Right forelimb (tissue), 1 donor: ENCODE results near the gene GET4.

Experiments
- DNase-seq: peaks from one replicate; pipeline ENCODE4 v3.0.0-alpha.2; 2018

The GET4 gene

DNA sequence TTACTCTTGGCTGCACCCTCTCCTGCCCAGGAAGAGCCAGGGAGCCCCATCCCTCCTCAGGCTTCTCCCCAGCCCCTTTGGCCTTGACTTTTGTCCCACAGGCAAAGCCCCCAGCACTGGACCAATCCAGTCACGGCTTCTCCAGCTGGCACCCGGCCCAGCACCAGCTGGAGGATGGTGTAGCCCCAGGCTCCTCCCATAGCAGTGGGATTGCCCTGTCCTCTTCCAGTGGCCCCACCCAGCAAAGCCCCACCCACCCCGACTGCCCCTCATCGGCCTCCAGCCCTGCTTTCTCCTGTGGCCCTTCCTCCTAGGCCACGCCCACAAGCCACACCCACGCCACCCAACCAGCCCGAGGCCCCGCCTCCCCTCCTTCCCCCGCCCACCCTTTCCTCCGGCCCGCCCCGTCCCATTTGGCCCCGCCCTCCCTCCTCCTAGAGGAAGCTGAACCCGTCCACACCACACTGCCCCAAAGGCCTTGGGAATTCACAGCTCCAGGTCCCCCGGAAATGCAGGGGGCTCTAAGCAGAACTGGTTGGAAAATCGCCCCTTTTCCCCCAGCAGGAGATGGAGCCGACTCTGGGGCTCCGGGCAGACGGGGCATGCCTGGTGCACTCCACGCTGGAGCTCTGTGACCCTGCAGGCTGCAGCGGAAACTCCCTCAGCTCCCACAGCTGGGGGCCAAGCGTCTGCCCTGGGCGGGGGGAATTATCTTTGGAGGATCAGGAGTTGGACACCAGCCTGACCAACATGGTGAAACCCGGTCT lies 25.2 kb downstream of the GET4 start:
- DNase-seq: no peak

- no peak for DNase-seq
Measured at GRCh38 chr7:902996-903395, 26.6 kb downstream of the GET4 start.

DNA sequence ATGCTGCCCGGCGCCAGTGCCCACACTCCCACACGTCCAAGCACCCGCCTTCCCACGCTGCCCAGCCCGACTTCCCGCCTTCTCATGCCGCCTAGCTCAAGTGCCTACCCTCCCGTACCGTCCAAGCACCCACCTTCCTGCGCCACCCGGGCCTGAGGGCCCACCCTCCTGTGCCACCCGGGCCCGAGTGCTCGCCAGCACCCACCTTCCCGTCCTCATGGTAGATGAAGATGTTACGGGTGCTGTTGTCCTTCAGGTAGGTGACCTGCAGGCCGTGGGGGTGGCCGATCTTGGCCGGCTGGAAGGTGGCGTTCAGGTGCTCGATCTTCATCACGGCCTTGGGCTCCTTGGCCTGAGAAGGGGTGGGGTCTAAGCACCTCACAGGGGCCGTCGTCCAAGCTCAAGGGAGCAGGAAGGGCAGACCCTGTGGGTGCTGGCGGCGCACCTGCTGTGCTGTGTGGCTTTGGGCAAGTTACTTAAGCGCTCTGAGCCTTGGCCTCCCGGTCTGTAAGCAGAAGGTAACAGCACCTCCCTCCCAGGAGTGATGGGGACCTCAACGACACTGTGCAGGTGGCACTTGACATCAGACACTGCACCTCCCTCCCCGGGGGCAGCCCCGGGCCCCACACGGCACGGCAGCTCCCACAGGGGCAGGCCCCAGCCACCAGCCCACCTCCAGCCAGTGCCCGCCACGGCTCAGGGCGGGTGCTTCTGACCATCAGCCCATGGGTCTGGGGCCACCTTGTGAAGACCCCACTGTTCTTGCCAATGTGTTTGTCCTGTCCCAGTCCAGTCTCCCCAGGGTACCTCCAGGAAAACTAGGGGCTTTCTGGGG lies 27.8 kb downstream of the GET4 start:
- no peak for DNase-seq

DNA sequence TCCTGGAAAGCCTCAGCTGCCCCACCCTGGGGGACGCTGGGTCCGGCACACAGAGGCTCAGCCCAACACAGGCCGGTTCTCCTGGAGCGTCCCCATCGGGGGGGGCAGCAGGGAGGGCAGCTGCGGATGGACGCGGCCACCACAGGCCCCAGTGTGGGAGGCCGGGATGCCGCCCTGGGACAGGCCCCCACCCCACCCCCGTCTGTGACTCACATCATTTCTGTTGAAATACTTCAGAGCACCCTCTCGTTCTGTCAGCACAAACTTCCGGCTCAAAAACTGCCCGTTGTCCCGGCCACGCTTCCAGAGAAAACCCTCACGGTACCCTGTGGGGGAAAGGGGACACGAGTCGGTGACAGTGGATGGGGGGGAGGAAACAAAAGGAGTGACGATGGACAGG lies 28.5 kb downstream of the GET4 start:
- DNase-seq: no peak

GRCh38 chr7:906776-907157 lies 30.4 kb downstream of the GET4 start:
- no peak for DNase-seq

DNA sequence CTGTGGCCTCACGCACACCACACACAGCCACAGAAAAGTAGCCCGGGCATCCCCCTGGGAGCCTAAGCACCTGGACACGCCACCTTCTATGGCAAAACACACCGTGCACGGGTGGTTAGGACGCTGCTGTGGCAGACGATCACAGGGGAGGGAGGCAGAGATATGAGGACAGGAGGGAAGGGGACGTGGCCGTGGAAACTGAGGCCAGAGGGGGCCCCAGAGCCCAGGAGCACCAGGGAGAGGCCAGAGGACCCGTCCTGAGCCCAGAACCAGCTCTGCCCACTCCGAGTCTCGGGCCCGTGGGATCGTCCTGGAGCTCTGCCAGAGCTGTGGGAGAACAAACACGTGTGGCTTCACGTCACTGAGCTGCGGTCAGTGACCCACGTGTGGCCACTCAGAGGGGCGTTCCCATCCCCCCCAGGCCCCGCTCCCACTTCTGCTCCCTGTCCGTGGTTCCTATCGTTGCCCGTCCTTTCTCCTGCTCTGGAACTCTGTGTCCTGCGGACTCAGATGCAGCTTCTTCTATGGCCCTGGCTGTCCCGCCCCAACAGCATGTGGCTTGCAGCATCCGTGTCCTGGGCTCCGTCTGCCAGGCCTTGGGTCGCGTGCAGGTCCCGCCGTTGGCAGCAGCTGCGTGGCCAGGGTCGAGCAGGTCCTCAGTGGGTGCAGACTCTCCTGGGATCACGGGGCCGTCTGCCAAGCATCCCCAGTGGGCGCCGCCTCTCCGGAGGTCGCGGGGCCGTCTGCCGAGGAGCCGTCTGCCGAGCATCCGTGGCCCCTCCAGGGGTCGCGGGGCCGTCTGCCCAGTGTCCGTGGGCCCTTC lies 31.0 kb downstream of the GET4 start:
- DNase-seq: no peak

- no peak for DNase-seq
Measured at GRCh38 chr7:908159-908581, 31.8 kb downstream of the GET4 start.

GRCh38 chr7:908591-909357 lies 32.4 kb downstream of the GET4 start:
- peak; percentile 81 for DNase-seq

DNA sequence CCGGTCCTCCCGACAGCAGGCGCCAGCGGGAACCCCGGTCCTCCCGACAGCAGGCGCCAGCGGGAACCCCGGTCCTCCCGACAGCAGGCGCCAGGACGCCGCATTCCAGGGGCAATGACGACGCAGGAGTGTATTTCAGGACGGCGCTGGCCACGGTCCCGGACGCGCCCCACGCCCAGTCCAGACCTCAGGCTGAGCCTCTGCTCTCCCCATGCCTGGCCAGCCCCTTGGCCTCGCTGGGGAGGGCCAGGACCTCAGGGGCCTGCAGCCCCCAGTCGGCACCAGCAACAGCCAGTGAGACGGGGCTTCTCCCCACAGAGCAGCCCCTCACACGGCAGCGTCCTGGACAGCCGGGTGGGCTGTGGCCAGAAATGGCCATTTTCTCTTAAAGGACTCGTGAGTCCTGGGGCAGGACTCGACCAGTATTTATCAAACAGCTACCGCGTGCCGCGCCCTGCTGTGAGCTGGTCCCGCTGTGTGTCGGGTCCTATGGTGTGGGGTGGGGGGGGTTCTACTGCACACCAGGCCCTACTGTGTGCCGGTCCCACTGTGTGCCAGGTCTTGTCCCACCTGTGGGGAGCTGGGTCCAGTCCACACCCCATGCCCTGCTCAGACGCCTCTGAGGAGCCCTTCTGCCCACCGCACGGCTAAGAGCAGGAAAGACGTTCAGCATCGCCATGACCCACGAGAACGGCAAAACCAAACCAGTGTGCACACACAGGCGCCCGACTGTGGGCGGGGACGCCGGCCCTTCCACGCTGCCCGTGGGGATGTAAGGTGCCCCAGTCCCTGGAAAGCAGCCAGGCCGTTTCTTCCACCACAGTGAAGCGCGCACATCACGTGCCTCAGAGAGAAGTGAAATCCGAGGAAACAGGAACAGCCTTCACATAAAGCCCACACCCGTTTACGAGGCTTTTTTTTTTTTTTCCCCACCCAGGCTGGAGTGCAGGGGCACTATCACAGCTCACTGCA lies 33.3 kb downstream of the GET4 start:
- DNase-seq: peak; percentile 72

- no peak for DNase-seq
Measured at GRCh38 chr7:910441-910861, 34.1 kb downstream of the GET4 start.

- DNase-seq: no peak
Measured at GRCh38 chr7:910931-911431, 34.6 kb downstream of the GET4 start.

DNA sequence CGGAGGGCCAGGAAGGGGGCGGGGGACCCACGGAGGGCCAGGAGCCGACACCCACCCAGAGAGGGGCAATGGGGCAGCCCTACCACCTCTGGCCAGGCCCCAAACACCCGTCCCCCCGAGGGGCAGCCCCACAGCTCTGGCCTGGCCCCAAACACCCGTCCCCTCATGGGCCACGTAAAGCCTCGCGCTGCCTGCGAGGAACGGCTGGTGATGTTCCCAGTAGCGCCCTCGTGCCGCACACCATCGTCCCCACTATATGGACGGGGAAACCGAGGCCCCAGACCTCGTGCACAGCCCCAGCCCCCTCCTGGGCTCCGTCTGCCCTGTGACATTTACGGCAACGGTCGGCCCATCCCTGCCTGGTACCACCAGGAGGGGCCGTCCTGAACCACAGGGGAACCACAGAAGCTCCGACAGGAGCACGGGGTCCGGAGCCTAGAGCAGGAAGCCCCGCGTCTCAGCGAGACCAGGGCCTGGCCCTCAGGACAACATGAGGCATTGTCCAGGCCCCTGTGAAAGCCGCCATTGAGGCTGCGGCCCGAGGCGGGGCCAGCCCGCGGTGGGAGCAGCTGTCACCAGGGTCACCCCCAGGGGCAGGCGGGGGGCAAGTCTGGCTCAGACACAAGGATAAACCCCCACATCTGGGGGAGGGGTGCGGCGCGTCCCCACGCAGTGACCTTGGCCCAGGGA lies 35.6 kb downstream of the GET4 start:
- DNase-seq: no peak

- no peak for DNase-seq
Measured at GRCh38 chr7:913736-914520, 37.6 kb downstream of the GET4 start.

GRCh38 chr7:914521-915194 lies 38.3 kb downstream of the GET4 start:
- no peak for DNase-seq

GRCh38 chr7:915291-916218 lies 39.2 kb downstream of the GET4 start:
- DNase-seq: no peak

GRCh38 chr7:916291-916941 lies 40.1 kb downstream of the GET4 start:
- DNase-seq: no peak
